ENCODE results near the gene PFDN6. TPM values are rescaled to one million over a fixed set of nuclear protein-coding genes. Genes with fewer than 3 reads are reported as not detected.
A peak's percentile ranks its signal among the peaks of the same experiment; 100 is the strongest.

Gene PFDN6
- total RNA-seq, 1 experiment from 2014 or later, result 90.5 TPM

DNA sequence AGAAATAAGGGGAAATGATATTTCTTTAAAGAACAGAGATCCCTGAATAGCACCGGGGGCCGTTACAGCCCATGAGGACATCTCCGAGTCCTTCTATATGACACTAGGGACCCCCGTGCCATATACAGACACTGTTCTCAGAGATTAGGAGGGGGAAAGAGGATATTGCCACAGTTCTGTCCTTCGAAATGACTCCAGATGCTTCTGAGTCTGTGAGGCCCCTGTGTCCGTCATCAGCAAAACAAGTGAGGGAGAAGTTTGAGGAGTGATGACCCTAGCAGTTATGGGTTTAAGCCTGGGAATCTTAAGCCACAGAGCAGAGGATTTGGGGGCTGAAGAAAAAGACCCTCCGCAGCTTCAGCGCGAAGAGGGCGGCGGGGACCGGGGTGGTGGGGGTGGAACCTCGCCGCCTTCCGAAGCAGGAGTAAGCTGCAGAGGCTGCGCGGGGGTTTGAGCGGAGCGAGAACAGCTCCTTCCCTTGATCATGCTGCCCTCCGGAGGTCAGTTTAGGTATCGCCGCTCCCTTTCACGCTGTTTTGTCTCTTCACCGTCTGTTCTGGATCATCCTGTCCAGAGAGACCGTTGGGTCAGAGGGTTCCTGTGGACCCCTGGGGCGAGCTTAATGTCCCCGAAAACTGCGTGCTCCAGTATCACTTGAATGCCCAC, 41.3 kb upstream of the PFDN6 start:
- peak; percentile 57 for ATAC-seq
- Histone ChIP-seq H3K79me2 (ENCODE audit: insufficient read depth, low read length) (no peaks in the 10 kb centered on the region), H3K4me2 (ENCODE audit: low read length) (peak overlapping the region; percentile 99), H4K20me1 (ENCODE audit: insufficient read depth) (no peaks in the 10 kb centered on the region), H3K4me3 (replicated peaks in 1 of 2; ENCODE audit: low read depth in 1 of 2, low read length in 2 of 2) (peak overlapping the region; percentile 74 to 85), H3K27me3 (ENCODE audit: insufficient read depth, low read length) (no peaks in the 10 kb centered on the region), H3K36me3 (ENCODE audit: control insufficient read depth in 1 of 2, insufficient read depth in 2 of 2, low read length in 2 of 2) (no peaks in the 10 kb centered on the region), H3K9ac (ENCODE audit: low read length) (peak overlapping the region; percentile 88), H3K27ac (ENCODE audit: low read depth, low read length) (peak overlapping the region; percentile 74), H3K9me3 (ENCODE audit: control insufficient read depth in 1 of 2, insufficient read depth in 1 of 2, low read depth in 1 of 2, low read length in 2 of 2) (no peaks in the 10 kb centered on the region), H3K9me2 (ENCODE audit: insufficient read depth) (no peaks in the 10 kb centered on the region), H2AFZ (ENCODE audit: low read depth, low read length, poor library complexity, severe bottlenecking) (peak overlapping the region; percentile 68), H3K4me1 (ENCODE audit: control insufficient read depth in 1 of 2, insufficient read depth in 2 of 2, low read length in 2 of 2) (peaks cover 16 to 37% of the 10 kb centered on the region in 2 experiments)
- peak; percentile 76 for DNase-seq (ENCODE audit: low read depth, low spot score)
- no peak for TF ChIP-seq JUND (IDR thresholded peaks at IDR 0.05)
- TF ChIP-seq, protein P1, sequence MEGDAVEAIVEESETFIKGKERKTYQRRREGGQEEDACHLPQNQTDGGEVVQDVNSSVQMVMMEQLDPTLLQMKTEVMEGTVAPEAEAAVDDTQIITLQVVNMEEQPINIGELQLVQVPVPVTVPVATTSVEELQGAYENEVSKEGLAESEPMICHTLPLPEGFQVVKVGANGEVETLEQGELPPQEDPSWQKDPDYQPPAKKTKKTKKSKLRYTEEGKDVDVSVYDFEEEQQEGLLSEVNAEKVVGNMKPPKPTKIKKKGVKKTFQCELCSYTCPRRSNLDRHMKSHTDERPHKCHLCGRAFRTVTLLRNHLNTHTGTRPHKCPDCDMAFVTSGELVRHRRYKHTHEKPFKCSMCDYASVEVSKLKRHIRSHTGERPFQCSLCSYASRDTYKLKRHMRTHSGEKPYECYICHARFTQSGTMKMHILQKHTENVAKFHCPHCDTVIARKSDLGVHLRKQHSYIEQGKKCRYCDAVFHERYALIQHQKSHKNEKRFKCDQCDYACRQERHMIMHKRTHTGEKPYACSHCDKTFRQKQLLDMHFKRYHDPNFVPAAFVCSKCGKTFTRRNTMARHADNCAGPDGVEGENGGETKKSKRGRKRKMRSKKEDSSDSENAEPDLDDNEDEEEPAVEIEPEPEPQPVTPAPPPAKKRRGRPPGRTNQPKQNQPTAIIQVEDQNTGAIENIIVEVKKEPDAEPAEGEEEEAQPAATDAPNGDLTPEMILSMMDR (IDR thresholded peaks at IDR 0.05 in 2 of 3, conservative IDR thresholded peaks at IDR 0.05 in 1 of 3; ENCODE audit: borderline replicate concordance in 1 of 3, insufficient read depth in 1 of 3, low read depth in 2 of 3, low read length in 2 of 3), result peak; percentile 76 to 85 (median 78)
- TF ChIP-seq EZH2 (IDR thresholded peaks at IDR 0.05), result no peak
- TF ChIP-seq ZNF274 (IDR thresholded peaks at IDR 0.05; ENCODE audit: low read depth, low read length), result no peak
- peak; percentile 94 for TF ChIP-seq RAD21 (IDR thresholded peaks at IDR 0.05; ENCODE audit: low read depth)
- no peak for TF ChIP-seq ATF3 (IDR thresholded peaks at IDR 0.05)
- TF ChIP-seq POLR2A (IDR thresholded peaks at IDR 0.05; ENCODE audit: borderline replicate concordance, extremely low read depth, insufficient read depth, insufficient read length), result no peak
- TF ChIP-seq POLR2AphosphoS5 (IDR thresholded peaks at IDR 0.05; ENCODE audit: low read depth, low read length), result no peak
- no peak for TF ChIP-seq MAX (IDR thresholded peaks at IDR 0.05)
- no peak for TF ChIP-seq EZH2phosphoT487 (IDR thresholded peaks at IDR 0.05; ENCODE audit: borderline replicate concordance)
- TF ChIP-seq TCF7L2 (IDR thresholded peaks at IDR 0.05; ENCODE audit: borderline replicate concordance, extremely low read depth, insufficient read depth, insufficient read length), result no peak
- TF ChIP-seq REST (IDR thresholded peaks at IDR 0.05; ENCODE audit: low read depth), result no peak
- no peak for TF ChIP-seq ZFX (IDR thresholded peaks at IDR 0.05)
- TF ChIP-seq CEBPB (IDR thresholded peaks at IDR 0.05; ENCODE audit: low read depth), result no peak
- no peak for TF ChIP-seq SIN3A (IDR thresholded peaks at IDR 0.05; ENCODE audit: low read depth)
- no peak for TF ChIP-seq SRF (IDR thresholded peaks at IDR 0.05; ENCODE audit: low read depth)
- TF ChIP-seq ZBTB33 (IDR thresholded peaks at IDR 0.05; ENCODE audit: extremely low read depth, insufficient replicate concordance, low read length), result no peak
- POLR2A ChIA-PET, result interaction anchor here (0.6 to 4.0 kb wide), 10 partner anchors 9 to 276 kb away, joined by 3 to 24 read pairs (median 6); partner anchors contain the start of genes B3GALT4, RPS18 and VPS52
- intact Hi-C loops (cut with micrococcal nuclease), result loop anchor here (1.0 to 2.0 kb wide), 4 partner anchors 43 to 234 kb away; partner anchors contain the start of gene HSD17B8
- BruUV-seq (replicated peaks), result no TSS peak
- RAD21 ChIA-PET (ENCODE audit: low non-redundant PET in 1 of 2, low total read pairs in 2 of 2, uncharacterized antibody in 2 of 2, unreplicated experiment in 2 of 2), result interaction anchor here (0.6 to 1.4 kb wide), 6 partner anchors 40 to 124 kb away, joined by 3 to 6 read pairs (median 4); partner anchors contain the start of gene RING1 (in 1 of the 2)
- CTCF ChIA-PET, result interaction anchor here (0.6 to 4.3 kb wide), 23 partner anchors 8 to 315 kb away, joined by 3 to 49 read pairs (median 5); partner anchors contain the start of genes HLA-DPB1, HSD17B8, RING1 and RPS18
